ENCODE measurements around the gene GALNT6.

GRCh38 chr12:51333536-51333935 lies 57.7 kb downstream of the GALNT6 start:
- TF ChIP-seq, protein P1, sequence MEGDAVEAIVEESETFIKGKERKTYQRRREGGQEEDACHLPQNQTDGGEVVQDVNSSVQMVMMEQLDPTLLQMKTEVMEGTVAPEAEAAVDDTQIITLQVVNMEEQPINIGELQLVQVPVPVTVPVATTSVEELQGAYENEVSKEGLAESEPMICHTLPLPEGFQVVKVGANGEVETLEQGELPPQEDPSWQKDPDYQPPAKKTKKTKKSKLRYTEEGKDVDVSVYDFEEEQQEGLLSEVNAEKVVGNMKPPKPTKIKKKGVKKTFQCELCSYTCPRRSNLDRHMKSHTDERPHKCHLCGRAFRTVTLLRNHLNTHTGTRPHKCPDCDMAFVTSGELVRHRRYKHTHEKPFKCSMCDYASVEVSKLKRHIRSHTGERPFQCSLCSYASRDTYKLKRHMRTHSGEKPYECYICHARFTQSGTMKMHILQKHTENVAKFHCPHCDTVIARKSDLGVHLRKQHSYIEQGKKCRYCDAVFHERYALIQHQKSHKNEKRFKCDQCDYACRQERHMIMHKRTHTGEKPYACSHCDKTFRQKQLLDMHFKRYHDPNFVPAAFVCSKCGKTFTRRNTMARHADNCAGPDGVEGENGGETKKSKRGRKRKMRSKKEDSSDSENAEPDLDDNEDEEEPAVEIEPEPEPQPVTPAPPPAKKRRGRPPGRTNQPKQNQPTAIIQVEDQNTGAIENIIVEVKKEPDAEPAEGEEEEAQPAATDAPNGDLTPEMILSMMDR (conservative IDR thresholded peaks at IDR 0.05): no peak
- no peak for TF ChIP-seq ZFX (IDR thresholded peaks at IDR 0.05)

All from C4-2B (cell line).